GM21360 (cell line): ENCODE measurements around the gene GIPC2.
"Not testable (repeated sequence)": the region's sequence is repeated elsewhere in the genome, so short reads cannot be mapped to it uniquely, and the experiment has no call there.

Experiments used
- ATAC-seq: cut with Tn5 transposase; IDR thresholded peaks from one replicate; pipeline ENCODE4 v1.9.1; 2021; ENCODE audit warnings: mild to moderate bottlenecking, moderate library complexity; ENCODE audit not compliant: unreplicated experiment

GIPC2 gene

GRCh38 chr1:78093560-78093959, 47.8 kb downstream of the GIPC2 start:
- no peak for ATAC-seq

GRCh38 chr1:78094639-78095038, 48.9 kb downstream of the GIPC2 start:
- ATAC-seq, result no peak

GRCh38 chr1:78095593-78095992, 49.8 kb downstream of the GIPC2 start:
- no peak for ATAC-seq

- ATAC-seq, result no peak
Observed at GRCh38 chr1:78096017-78096416, 50.3 kb downstream of the GIPC2 start.

GRCh38 chr1:78096976-78097375, 51.2 kb downstream of the GIPC2 start:
- no peak for ATAC-seq

GRCh38 chr1:78101051-78101450, 55.3 kb downstream of the GIPC2 start:
- no peak for ATAC-seq

- ATAC-seq, result no peak
Observed at GRCh38 chr1:78101514-78101913, 55.7 kb downstream of the GIPC2 start.

- no peak for ATAC-seq
Observed at GRCh38 chr1:78102082-78102481, 56.3 kb downstream of the GIPC2 start.

GRCh38 chr1:78102916-78103315, 57.1 kb downstream of the GIPC2 start:
- no peak for ATAC-seq

GRCh38 chr1:78104322-78104721, 58.6 kb downstream of the GIPC2 start:
- no peak for ATAC-seq

- not testable (repeated sequence) for ATAC-seq
Observed at GRCh38 chr1:78109659-78110058, 63.9 kb downstream of the GIPC2 start.

- no peak for ATAC-seq
Observed at GRCh38 chr1:78113156-78113916, 67.6 kb downstream of the GIPC2 start.

- ATAC-seq, result peak; percentile 93
Observed at GRCh38 chr1:78114034-78114956, 68.5 kb downstream of the GIPC2 start.

GRCh38 chr1:78120485-78120884, 74.7 kb downstream of the GIPC2 start:
- ATAC-seq, result not testable (repeated sequence)

- no peak for ATAC-seq
Observed at GRCh38 chr1:78121710-78122109, 75.9 kb downstream of the GIPC2 start.

GRCh38 chr1:78122389-78122788, 76.6 kb downstream of the GIPC2 start:
- ATAC-seq, result no peak

GRCh38 chr1:78126506-78126905, 80.7 kb downstream of the GIPC2 start:
- ATAC-seq, result no peak

GRCh38 chr1:78132174-78132947, 86.6 kb downstream of the GIPC2 start:
- ATAC-seq, result no peak

GRCh38 chr1:78132948-78133322, 87.2 kb downstream of the GIPC2 start:
- no peak for ATAC-seq

GRCh38 chr1:78136680-78137079, 90.9 kb downstream of the GIPC2 start:
- ATAC-seq, result no peak

GRCh38 chr1:78141531-78142231, 95.9 kb downstream of the GIPC2 start:
- peak; percentile 53 for ATAC-seq
